CD4-positive, alpha-beta T cell (primary cell): Measurements from ENCODE around the gene NR2F2. TPM values are rescaled to one million over a fixed set of nuclear protein-coding genes. Genes with fewer than 3 reads are reported as not detected.

ENCODE experiments used
- ATAC-seq: fragments of 200-7000 bp; cut with Tn5 transposase; one replicate; pipeline ENCODE4 v1.10.0; 2022; ENCODE audit warnings: mild to moderate bottlenecking; ENCODE audit not compliant: poor library complexity
- CTCF ChIA-PET: fragments of 350-600 bp; sonication (Branson Sonifier 250); formaldehyde crosslinking; loops from one replicate; lab custom pipeline; 2021; ENCODE audit warnings: antibody characterized with exemption, inconsistent platforms; lab: Charles Lee
- POLR2A ChIA-PET: fragments of 350-600 bp; sonication (Branson Sonifier 250); formaldehyde crosslinking; loops from one replicate; lab custom pipeline; 2021; ENCODE audit warnings: antibody characterized with exemption, inconsistent platforms; lab: Charles Lee
- DNase-seq, 14 experiments: peaks; one replicate each; pipeline ENCODE4 v3.0.0-alpha.2; 2013 to 2020; ENCODE audit warnings: mixed read lengths in 2 of 14
- H3K27ac ChIP-seq, 2 donors: one replicate each; pipeline versions ENCODE4 v1.5.1 to v1.7.0; 2013; ENCODE audit warnings: low read length in 2 of 2, low read depth in 1 of 2, mild to moderate bottlenecking in 1 of 2
- H3K27me3 ChIP-seq, 2 experiments: 1 replicate in 1 of 2; 2 replicates in 1 of 2; pipeline versions ENCODE4 v1.6.1 to v1.7.0; 2013; ENCODE audit warnings: low read length in 2 of 2, control low read depth in 1 of 2, mild to moderate bottlenecking in 1 of 2, moderate library complexity in 1 of 2; ENCODE audit not compliant: insufficient read depth in 2 of 2, control insufficient read depth in 1 of 2
- H3K36me3 ChIP-seq: one replicate; pipeline ENCODE4 v1.6.1; 2013; ENCODE audit warnings: low read length, control low read depth; ENCODE audit not compliant: insufficient read depth
- H3K4me1 ChIP-seq: one replicate; pipeline ENCODE4 v1.6.1; 2013; ENCODE audit warnings: low read length, control low read depth; ENCODE audit not compliant: insufficient read depth
- H3K4me3 ChIP-seq: one replicate; pipeline ENCODE4 v1.5.1; 2013; ENCODE audit warnings: mild to moderate bottlenecking, low read length, moderate library complexity
- H3K9me3 ChIP-seq, 2 experiments: 1 replicate in 1 of 2; 2 replicates in 1 of 2; pipeline versions ENCODE4 v1.6.1 to v1.7.0; 2013; ENCODE audit warnings: low read length in 2 of 2, mild to moderate bottlenecking in 2 of 2, control low read depth in 1 of 2, moderate library complexity in 1 of 2; ENCODE audit not compliant: control insufficient read depth in 1 of 2, insufficient read depth in 1 of 2
- H3K27ac Mint-ChIP-seq: one replicate; pipeline ENCODE4 v1.8.0; 2020; ENCODE audit warnings: mixed read lengths
- H3K27me3 Mint-ChIP-seq: one replicate; pipeline ENCODE4 v1.8.0; 2021; ENCODE audit warnings: mixed read lengths
- H3K36me3 Mint-ChIP-seq: one replicate; pipeline ENCODE4 v1.8.0; 2021; ENCODE audit warnings: low read depth, mixed read lengths
- H3K4me1 Mint-ChIP-seq: one replicate; pipeline ENCODE4 v1.8.0; 2021; ENCODE audit warnings: low read depth, mixed read lengths
- H3K4me3 Mint-ChIP-seq: one replicate; pipeline ENCODE4 v1.8.0; 2020; ENCODE audit warnings: mild to moderate bottlenecking, mixed read lengths
- H3K9me3 Mint-ChIP-seq: one replicate; pipeline ENCODE4 v1.8.0; 2020; ENCODE audit warnings: mixed read lengths
- intact Hi-C, 2 experiments: fragments of 100-400 bp; cut with DNase I in 1 of 2; cut with micrococcal nuclease in 1 of 2; formaldehyde crosslinking; loops; one replicate each; pipeline versions ENCODE4 v1.15.1 to v1.9.0; 2023 to 2025; cut with DNase I, micrococcal nuclease
- total RNA-seq, 174 experiments: library from RNA in 2 of 174; stranded (reverse) in 2 of 174; gene quantifications; one replicate each; pipeline ENCODE4 v1.2.3 and lab custom pipeline; 2021 to 2026
- TF ChIP-seq, protein P1 (sequence below): fragments of 200-600 bp; IDR thresholded peaks from one replicate; pipeline ENCODE4 v1.8.0; 2022; ENCODE audit warnings: antibody characterized with exemption, mild to moderate bottlenecking

NR2F2 gene
- total RNA-seq, 2 experiments from 2014 or later = not detected

DNA sequence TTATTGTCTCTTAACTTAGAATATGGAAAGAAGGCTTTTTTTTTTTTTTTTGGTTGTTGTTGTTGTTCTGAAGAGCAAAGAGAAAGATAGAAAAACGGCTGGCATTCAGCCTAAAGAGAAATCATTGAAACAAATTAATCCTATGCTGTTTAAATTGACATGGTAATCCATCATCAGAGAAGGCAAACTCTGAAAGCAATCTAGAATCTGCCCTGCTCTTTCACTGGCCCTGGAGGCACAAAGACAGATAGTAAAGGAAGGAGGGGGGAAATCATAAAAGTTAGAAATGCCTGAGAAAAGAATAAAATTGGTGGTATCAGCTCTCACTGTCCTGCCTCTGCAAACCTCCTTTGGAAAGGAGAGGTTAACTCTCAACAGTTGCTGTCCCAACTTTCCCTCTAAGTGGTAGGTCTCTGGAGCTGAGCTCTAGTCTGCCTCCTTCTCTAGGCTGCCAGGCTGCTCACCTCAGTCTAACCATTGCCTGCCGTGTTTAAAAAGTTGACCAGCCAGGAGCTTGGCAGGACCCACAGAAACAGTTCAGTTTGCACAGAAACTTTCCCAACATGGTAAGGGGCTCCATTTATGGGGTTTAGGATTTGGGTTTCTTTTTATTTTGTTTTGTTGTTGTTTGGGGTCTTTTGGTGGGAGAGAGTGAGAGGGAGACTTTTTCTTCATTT, 13.4 kb upstream of the NR2F2 start:
- H3K36me3 Mint-ChIP-seq = no peaks in the 10 kb centered on the region
- CTCF ChIA-PET = no interaction called here
- H3K4me1 ChIP-seq = no peaks in the 10 kb centered on the region
- H3K27ac Mint-ChIP-seq = no peak overlapping the region
- H3K27ac ChIP-seq = no peak overlapping the region
- TF ChIP-seq, protein P1, sequence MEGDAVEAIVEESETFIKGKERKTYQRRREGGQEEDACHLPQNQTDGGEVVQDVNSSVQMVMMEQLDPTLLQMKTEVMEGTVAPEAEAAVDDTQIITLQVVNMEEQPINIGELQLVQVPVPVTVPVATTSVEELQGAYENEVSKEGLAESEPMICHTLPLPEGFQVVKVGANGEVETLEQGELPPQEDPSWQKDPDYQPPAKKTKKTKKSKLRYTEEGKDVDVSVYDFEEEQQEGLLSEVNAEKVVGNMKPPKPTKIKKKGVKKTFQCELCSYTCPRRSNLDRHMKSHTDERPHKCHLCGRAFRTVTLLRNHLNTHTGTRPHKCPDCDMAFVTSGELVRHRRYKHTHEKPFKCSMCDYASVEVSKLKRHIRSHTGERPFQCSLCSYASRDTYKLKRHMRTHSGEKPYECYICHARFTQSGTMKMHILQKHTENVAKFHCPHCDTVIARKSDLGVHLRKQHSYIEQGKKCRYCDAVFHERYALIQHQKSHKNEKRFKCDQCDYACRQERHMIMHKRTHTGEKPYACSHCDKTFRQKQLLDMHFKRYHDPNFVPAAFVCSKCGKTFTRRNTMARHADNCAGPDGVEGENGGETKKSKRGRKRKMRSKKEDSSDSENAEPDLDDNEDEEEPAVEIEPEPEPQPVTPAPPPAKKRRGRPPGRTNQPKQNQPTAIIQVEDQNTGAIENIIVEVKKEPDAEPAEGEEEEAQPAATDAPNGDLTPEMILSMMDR = no peak
- intact Hi-C loops = no loop called here
- H3K4me3 ChIP-seq = no peak overlapping the region
- no peak for ATAC-seq
- H3K27me3 ChIP-seq = peaks cover 26 to 56% of the 10 kb centered on the region in 2 experiments
- no peak for DNase-seq
- H3K4me3 Mint-ChIP-seq = no peak overlapping the region
- peaks cover 0 to 8% of the 10 kb centered on the region in 2 experiments for H3K9me3 ChIP-seq
- POLR2A ChIA-PET = no interaction called here
- H3K36me3 ChIP-seq = no peaks in the 10 kb centered on the region
- no peaks in the 10 kb centered on the region for H3K9me3 Mint-ChIP-seq
- peaks cover 64% of the 10 kb centered on the region for H3K27me3 Mint-ChIP-seq
- H3K4me1 Mint-ChIP-seq = no peaks in the 10 kb centered on the region

DNA sequence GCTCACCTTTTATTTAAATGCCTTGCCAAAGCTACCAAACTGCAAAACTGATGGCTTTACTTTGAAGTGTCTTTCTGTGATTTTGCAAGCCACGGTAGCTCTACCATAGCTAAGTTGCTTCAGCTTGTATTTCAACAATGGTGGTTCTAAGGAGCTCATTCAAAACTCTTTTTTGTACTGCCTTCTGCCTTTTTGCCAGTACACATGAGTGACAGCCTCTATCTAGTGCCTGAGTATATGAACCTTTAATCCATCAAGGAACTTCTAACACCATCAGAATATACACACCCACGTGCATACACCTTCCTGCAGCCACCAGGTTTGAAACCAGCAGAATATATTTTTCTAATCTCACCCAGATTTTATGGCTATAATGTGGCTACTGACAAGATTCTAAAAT, 10.4 kb upstream of the NR2F2 start:
- Mint-ChIP-seq H3K4me1 (no peaks in the 10 kb centered on the region), H3K4me3 (no peak overlapping the region), H3K27ac (no peak overlapping the region), H3K36me3 (no peaks in the 10 kb centered on the region), H3K27me3 (peaks cover 62% of the 10 kb centered on the region), H3K9me3 (no peaks in the 10 kb centered on the region)
- DNase-seq (no peak), ATAC-seq (no peak)
- Histone ChIP-seq H3K4me3 (no peak overlapping the region), H3K36me3 (no peaks in the 10 kb centered on the region), H3K4me1 (no peaks in the 10 kb centered on the region), H3K9me3 (peaks cover 5 to 25% of the 10 kb centered on the region in 2 experiments), H3K27me3 (peaks cover 45 to 78% of the 10 kb centered on the region in 2 experiments), H3K27ac (no peak overlapping the region)
- TF ChIP-seq, protein P1 = no peak
- intact Hi-C loops = no loop called here
- POLR2A ChIA-PET = no interaction called here
- CTCF ChIA-PET = no interaction called here

DNA sequence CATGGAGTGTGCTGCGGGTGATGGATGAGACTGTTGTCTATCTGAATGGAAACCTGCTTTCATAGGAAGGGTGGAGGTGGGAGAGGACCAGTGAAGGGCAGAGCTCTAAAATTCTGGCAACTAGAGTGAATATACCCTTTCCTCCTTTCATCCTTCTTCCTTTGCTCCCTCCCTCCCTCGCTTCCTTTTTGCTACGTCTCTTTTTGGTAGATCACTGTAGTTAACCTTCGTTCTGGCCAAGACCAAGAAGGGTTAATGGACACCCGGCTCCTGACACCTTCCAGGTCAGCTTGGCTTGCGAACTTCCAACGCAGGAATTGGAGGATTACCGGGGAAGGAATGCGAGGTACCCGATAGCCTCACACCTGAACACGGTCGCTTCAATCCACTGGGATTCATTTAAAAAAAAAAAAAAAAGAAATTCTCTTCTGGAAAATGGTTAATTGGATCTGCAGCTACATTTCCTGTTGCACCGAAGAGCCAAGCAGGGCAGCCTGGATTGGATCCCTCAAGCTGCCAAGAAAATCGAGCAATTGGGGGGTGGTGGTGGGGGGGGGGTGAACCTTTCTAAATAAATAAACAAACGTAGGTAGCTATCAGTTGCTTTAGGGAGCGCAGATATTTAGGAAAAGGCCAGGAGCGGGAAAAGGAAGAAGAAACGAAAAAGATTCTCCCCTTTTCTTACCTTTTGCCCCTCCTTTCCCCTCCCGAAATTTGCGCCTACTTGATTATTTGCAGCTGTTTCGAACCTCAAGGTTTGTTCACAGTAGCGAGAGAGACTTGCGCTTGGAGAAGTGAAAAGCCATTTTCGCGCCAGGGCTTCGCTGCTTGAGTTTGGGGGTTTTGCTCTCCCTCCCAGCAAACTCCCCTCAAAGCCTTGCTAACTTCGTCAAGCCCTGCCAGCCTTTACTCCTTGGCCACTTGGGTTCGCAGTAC, 9.5 kb upstream of the NR2F2 start:
- TF ChIP-seq, protein P1 = no peak
- H3K27ac ChIP-seq = no peak overlapping the region
- no peak overlapping the region for H3K4me3 Mint-ChIP-seq
- ATAC-seq = no peak
- H3K9me3 ChIP-seq = peaks cover 5 to 25% of the 10 kb centered on the region in 2 experiments
- no peaks in the 10 kb centered on the region for H3K9me3 Mint-ChIP-seq
- no peak overlapping the region for H3K4me3 ChIP-seq
- H3K36me3 ChIP-seq = no peaks in the 10 kb centered on the region
- POLR2A ChIA-PET = no interaction called here
- H3K4me1 ChIP-seq = no peaks in the 10 kb centered on the region
- DNase-seq = no peak
- no peaks in the 10 kb centered on the region for H3K36me3 Mint-ChIP-seq
- H3K27me3 ChIP-seq = peaks cover 54 to 83% of the 10 kb centered on the region in 2 experiments
- no peaks in the 10 kb centered on the region for H3K4me1 Mint-ChIP-seq
- CTCF ChIA-PET = no interaction called here
- no peak overlapping the region for H3K27ac Mint-ChIP-seq
- intact Hi-C loops = no loop called here
- H3K27me3 Mint-ChIP-seq = peaks cover 71% of the 10 kb centered on the region
